Measurements from ENCODE around the gene HOXB8.

The HOXB8 gene

DNA sequence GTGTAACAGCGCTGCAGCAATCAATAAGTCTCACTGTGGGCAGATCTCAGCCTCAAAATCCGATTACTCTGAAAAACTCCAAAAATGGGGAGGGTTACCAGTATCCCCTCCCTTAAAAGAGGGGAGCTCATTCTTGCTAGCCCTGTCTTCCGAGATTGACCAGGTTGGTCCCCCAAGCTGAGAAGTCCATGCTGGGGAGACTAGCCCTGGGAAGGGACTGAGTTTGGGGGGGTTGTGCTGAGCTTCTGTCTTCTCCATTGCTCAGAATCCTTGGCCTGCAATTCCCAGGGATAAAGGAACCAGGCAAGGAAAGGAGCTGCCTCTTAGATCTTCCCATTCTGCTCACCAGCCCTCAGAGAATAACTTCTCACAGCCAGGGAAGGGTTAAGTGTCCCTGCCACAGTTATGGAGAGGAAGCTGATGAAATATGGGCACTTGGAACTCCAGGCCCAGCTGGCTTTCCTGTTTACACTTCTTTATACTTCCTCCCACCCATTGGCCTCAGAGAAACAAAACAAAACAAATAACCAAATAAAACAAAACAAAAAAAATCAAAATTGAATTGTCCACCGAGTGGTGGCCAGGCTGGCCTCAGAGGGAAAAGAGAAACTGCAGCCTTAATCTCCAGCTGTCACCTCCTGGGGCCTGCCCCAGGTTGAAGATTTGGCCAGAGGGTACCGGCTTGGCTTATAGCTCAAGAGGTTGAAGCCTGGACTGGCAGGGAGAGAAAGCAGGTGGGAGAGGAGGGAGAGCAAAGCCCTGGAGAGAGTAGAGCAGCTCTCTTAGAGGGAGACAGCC is 27.6 kb downstream of the HOXB8 start:
- Mint-ChIP-seq H3K4me1 (peaks cover 66% of the 10 kb centered on the region), H3K4me3 (peak overlapping the region; percentile 27), H3K27ac (no peak overlapping the region), H3K36me3 (no peaks in the 10 kb centered on the region), H3K27me3 (peaks cover 100% of the 10 kb centered on the region), H3K9me3 (no peaks in the 10 kb centered on the region)
- DNase-seq, result no peak
- CTCF ChIA-PET, result interaction anchor here (0.8 to 2.7 kb wide), 12 partner anchors 9 to 328 kb away, joined by 3 to 10 read pairs (median 4); no protein-coding TSS in a partner anchor

DNA sequence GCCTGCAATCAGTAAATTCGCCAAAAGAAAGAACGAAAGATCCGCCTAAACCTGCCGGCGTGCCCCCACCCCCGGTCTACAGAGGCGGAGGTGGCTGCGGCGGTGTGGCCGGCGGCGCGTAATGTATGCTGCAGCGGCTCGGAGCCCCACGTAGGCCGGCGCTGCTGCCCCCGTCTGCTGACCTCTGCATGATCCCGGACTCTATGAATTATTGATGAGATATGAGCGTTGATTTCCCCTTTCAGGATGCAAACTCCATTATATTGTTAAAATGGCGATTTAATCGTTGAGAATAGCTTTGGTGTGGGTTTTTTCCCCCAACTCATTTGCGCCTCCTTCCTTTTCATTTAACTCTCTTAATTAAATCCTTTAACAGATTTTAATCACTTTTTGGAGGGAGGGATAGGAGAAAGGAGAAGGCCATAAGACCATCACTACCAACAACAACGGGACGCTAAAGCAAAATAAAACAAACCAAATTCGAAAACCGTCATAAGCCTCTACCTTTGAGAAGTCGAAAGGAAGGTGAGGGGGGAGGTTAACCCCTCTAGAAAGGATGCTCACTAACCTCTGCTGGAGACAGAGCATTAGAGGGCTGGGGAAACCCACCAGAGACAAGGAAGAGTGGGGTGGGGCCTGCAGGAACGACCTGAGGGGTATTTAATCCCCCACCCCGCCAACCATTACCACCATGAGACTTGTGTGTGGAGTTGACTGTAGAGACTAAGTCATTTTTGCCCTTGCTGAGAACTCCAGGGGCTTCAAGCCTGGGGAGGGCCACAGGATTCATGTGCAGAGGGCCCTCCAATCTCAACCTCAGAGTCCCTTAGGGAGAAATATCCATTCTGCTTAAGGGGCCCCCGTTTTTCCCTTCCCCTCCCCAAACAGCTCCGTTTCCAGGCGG is 28.5 kb downstream of the HOXB8 start:
- Mint-ChIP-seq H3K4me3 (peak overlapping the region; percentile 79), H3K9me3 (no peaks in the 10 kb centered on the region), H3K4me1 (peaks cover 64% of the 10 kb centered on the region), H3K27me3 (peaks cover 100% of the 10 kb centered on the region), H3K36me3 (no peaks in the 10 kb centered on the region), H3K27ac (no peak overlapping the region)
- CTCF ChIA-PET, result interaction anchor here (0.7 to 2.7 kb wide), 6 partner anchors 14 to 292 kb away, joined by 3 to 10 read pairs (median 4); no protein-coding TSS in a partner anchor
- DNase-seq, result peak; percentile 53

DNA sequence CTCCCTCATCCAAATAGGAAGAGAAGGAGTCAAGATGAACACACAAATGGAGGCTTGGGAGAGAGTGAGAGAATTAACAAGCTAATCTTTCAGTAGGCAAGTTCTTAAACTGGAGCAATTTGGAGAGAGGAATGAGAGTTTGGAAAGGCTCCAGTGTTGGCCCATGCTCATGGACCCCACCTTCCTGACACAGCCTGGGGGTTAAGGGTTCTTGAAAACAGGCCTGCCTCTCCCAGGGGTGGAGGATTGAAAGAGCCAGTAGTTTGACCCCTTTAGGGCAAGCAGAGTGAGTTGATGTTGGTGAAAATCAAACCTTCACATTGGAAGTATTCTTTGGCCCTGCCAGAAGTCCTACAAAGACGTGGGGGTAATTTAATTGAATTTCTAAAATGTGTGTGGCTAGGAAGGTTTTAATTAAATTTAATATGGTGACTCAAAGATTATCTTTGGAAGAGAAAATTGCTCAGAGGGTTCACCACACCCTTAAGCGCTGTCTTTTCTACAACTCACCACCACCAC is 30.8 kb downstream of the HOXB8 start:
- CTCF ChIA-PET, result interaction anchor here (0.8 kb wide), 1 partner anchor 251 kb away, joined by 3 read pairs; no protein-coding TSS in a partner anchor
- Mint-ChIP-seq H3K27ac (no peak overlapping the region), H3K36me3 (peaks cover 3% of the 10 kb centered on the region), H3K27me3 (peaks cover 100% of the 10 kb centered on the region), H3K9me3 (no peaks in the 10 kb centered on the region), H3K4me1 (peaks cover 80% of the 10 kb centered on the region), H3K4me3 (peak overlapping the region; percentile 20)
- DNase-seq, result no peak

DNA sequence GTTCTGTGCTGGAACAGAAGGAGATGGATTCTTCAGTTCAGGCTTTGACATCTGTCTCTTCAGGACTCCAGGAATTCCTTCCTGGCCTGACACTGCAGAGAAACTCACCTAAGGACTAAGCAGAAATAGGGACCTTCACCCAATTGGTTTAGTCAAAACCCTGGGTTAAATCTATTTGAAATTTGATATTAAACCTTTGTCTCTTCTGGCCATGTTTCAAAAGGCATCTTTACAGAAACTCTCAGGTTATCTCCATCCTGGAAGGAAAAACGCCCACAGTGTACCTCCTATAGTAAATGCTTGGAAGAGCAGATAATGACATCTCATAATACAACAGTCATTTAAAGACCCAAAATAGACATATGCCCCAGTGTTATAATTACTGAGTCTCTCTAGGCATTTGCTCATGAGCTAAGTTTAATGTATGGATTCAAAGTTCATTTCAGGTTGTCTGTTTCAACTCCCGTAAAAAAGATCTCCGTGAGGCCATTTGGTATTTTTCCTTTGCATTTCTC is 31.3 kb downstream of the HOXB8 start:
- Mint-ChIP-seq H3K27ac (no peak overlapping the region), H3K27me3 (peaks cover 100% of the 10 kb centered on the region), H3K4me3 (no peak overlapping the region), H3K4me1 (peaks cover 85% of the 10 kb centered on the region), H3K9me3 (no peaks in the 10 kb centered on the region), H3K36me3 (peaks cover 7% of the 10 kb centered on the region)
- no peak for DNase-seq
- CTCF ChIA-PET, result interaction anchor here (0.8 to 1.6 kb wide), 3 partner anchors 236 to 504 kb away, joined by 3 read pairs; no protein-coding TSS in a partner anchor

DNA sequence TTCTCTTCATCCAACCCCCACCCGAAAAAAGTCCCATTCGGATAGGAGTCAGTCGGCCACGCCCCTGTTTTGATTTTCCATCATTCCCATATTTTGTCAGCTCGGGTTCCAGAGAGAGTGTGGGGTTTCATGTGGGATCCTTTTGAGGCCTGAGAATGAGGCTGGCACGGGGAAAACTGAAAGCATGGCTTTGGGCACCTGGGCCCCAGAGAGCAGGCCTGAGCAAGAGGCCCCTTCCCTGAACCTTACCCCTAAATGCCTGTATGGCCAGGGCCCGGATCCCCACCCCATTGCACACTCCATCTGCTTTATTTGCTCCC is 32.4 kb downstream of the HOXB8 start:
- Mint-ChIP-seq H3K9me3 (no peaks in the 10 kb centered on the region), H3K27me3 (peaks cover 98% of the 10 kb centered on the region), H3K36me3 (peaks cover 9% of the 10 kb centered on the region), H3K4me1 (peaks cover 84% of the 10 kb centered on the region), H3K27ac (no peak overlapping the region), H3K4me3 (peak overlapping the region; percentile 58)
- DNase-seq, result no peak
- CTCF ChIA-PET, result interaction anchor here (0.5 to 1.6 kb wide), 5 partner anchors 10 to 504 kb away, joined by 3 to 6 read pairs (median 3); no protein-coding TSS in a partner anchor

DNA sequence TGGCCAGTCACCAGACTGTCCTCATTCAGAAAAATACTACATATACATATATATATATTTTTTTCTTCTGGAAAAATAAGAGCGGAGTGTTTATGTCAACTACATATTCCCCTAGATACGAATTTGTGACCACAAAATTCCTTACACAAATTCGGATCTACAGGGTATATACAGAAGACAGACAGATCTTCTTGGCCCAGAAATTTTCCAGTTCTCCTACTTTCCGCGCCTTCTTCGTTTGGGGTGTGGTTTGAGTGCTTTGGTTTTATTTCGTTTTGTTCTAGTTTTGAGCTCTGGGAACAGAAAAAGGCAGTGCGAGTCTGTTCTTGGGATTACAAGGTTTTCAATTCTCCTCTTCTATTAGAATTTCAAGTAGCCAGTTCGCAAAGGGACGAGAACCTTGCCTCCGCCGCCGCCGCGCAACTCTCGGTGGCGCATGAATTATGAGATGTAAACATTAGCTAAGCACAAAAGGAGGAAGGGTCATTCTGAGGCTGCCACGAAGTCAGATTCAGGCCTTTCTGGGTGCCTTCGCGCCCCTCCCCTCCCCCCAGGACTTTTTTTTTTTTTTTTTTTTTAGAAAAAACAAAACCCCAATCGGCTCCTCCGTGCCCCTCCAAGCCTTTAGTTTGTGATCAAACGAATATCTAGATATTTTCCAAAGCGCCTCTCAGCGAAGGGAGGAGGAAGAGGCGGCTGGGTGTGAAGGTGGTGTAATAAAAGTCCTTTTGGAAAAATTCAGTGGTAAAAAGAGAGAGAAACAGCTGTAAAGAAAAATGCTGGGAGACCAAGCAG is 35.1 kb downstream of the HOXB8 start:
- Mint-ChIP-seq H3K4me1 (peaks cover 82% of the 10 kb centered on the region), H3K27me3 (peaks cover 92% of the 10 kb centered on the region), H3K4me3 (peak overlapping the region; percentile 92), H3K9me3 (no peaks in the 10 kb centered on the region), H3K27ac (no peak overlapping the region), H3K36me3 (peaks cover 17% of the 10 kb centered on the region)
- CTCF ChIA-PET, result interaction anchor here (0.8 to 1.0 kb wide), 2 partner anchors 15 to 88 kb away, joined by 3 to 6 read pairs; no protein-coding TSS in a partner anchor
- no peak for DNase-seq

DNA sequence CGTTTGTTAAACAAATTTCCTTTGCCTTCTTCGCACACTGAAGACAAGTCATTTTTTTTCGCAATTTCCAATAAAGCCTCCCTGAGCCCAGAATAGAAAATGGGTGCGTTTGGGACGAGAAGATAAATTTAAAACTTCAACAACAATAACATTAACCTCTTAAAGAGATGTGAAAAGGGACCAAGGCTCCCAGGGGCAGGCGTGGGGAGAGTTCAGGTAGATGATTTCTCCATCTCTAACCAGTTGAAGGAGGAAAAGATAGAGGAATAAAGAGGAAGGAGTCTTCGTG is 35.7 kb downstream of the HOXB8 start:
- Mint-ChIP-seq H3K4me1 (peaks cover 82% of the 10 kb centered on the region), H3K9me3 (no peaks in the 10 kb centered on the region), H3K36me3 (peaks cover 19% of the 10 kb centered on the region), H3K4me3 (peak overlapping the region; percentile 92), H3K27ac (no peak overlapping the region), H3K27me3 (peaks cover 88% of the 10 kb centered on the region)
- DNase-seq, result no peak
- CTCF ChIA-PET, result interaction anchor here (0.8 to 1.0 kb wide), 2 partner anchors 15 to 87 kb away, joined by 3 to 6 read pairs; no protein-coding TSS in a partner anchor

DNA sequence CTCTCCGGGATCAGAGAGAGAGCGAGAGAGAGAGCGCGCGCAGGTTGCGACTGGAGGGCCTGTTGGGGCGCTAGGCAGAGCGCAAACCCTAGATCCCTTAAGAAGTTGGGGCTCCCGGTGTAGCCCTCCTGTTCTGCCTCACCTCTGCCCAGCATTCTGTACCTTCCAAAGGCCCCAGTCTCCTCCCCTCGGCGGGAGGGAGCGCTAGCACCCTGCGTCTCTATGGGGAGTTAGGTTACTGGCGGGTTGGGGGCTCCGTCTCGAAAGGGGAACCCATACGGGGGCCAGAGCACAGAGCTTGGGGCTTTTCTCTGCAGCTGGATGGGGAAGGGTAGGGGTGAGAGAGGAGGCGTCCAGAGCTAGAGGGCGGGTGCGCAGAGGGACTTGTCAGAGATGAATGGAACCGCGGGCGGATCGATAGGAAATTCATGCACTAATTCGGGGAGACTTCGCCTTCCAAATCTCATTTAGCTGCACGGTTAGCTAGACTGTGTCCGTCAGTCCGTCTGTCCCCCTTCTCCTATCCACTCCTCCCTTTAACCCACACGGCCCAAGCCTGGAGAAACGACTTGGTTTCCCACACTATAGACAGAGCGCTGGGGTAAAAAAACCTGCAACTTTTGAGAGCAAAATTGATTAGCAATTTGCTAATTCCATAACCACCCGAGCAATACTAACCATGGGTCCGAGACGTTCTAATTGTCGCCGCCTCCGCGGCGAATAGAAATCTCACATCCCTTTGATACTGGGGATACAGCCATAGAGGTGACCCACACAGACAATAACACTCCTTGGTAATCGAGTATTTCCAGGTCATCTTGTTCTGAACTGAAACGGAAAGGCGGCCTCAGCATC is 36.2 kb downstream of the HOXB8 start:
- Mint-ChIP-seq H3K9me3 (no peaks in the 10 kb centered on the region), H3K27ac (peak overlapping the region; percentile 68), H3K36me3 (peaks cover 19% of the 10 kb centered on the region), H3K4me3 (peak overlapping the region; percentile 92), H3K4me1 (peaks cover 79% of the 10 kb centered on the region), H3K27me3 (peaks cover 88% of the 10 kb centered on the region)
- CTCF ChIA-PET, result interaction anchor here (0.8 kb wide), 1 partner anchor 233 kb away, joined by 3 read pairs; no protein-coding TSS in a partner anchor
- DNase-seq, result no peak

DNA sequence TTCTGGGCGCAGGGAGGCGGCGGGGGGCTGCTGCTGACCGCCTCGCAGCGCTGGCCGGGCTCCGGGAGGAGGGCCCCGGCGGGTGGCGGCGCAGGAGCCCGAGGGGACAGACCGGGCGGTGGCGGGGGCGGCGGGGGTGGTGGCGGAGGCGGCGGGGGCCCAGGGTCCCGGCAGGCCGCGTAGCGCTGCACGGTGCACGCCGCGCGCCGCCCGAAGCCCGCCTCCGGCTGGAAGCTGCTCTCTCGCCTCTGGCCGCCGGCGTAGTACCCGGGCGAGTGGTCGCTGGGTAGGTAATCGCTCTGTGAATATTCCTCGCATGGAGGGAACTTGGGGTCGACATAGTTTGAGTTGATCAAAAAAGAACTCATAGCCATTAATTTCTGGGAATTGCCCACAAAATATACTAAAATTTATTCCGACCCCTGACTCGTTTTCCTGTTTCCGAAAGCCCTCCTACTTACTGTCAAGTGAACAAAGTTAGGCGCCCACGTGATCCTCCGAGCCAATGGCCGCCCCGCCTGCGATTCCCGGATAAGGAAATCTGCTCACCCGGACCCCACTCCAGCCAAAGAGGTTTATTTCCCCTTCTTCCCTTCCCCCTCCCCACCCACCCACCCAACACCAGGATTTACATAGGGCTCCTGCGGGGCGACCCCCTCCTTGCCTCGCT is 37.0 kb downstream of the HOXB8 start, which contains the start of gene HOXB4:
Gene HOXB4, minus strand, starts transcription at position 405 of the 670 bp plus-strand sequence. Its CDS starts 31 bp downstream, at position 374.
- DNase-seq, result peak; percentile 86
- H3K27ac Mint-ChIP-seq, result peak within 1 kb of the TSS; percentile 68

DNA sequence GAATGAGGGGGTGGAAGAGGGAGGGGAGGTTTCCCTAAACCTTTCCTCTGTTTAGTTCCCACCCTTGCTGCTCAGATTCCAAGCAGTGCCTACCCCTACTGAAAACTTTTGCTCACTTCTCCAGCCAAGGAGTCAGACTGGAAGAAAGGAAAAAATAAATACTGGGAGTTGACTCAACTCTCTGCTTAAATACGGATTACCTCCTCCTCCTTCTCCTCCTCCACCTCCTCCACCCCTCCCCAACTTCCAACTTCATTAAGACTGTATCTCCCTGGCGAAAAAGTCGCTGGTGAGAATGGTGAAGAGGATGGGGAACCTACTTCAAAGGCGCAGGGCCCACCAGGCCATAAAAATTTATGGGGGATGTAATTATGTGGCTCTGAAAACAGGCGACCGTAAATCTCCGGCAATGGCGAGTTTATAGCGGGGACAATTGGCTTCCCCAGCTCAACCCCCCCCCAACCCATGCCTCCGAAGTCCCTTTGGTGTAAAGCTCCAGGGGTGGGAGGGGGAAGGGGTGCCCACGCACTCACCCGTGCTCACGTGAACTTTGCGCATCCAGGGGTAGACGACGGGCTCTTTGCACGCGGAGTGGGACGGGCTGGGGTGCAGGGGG is 37.7 kb downstream of the HOXB8 start:
- Mint-ChIP-seq H3K27me3 (peaks cover 74% of the 10 kb centered on the region), H3K36me3 (peaks cover 19% of the 10 kb centered on the region), H3K9me3 (no peaks in the 10 kb centered on the region), H3K4me3 (peak overlapping the region; percentile 84), H3K27ac (no peak overlapping the region), H3K4me1 (peaks cover 83% of the 10 kb centered on the region)
- DNase-seq, result peak; percentile 44
- CTCF ChIA-PET, result interaction anchor here (1.3 kb wide), 1 partner anchor 241 kb away, joined by 3 read pairs; no protein-coding TSS in a partner anchor

More for the DNA sequence above, 37.0 kb downstream of the HOXB8 start, which contains the start of gene HOXB4:
- CTCF ChIA-PET, result interaction anchor here (0.8 kb wide), 1 partner anchor 233 kb away, joined by 3 read pairs; no protein-coding TSS in a partner anchor
- Mint-ChIP-seq H3K36me3 (peaks cover 19% of the 10 kb centered on the region), H3K4me1 (peaks cover 85% of the 10 kb centered on the region), H3K9me3 (no peaks in the 10 kb centered on the region), H3K27me3 (peaks cover 80% of the 10 kb centered on the region), H3K4me3 (peak within 1 kb of the TSS; percentile 92)

DNA sequence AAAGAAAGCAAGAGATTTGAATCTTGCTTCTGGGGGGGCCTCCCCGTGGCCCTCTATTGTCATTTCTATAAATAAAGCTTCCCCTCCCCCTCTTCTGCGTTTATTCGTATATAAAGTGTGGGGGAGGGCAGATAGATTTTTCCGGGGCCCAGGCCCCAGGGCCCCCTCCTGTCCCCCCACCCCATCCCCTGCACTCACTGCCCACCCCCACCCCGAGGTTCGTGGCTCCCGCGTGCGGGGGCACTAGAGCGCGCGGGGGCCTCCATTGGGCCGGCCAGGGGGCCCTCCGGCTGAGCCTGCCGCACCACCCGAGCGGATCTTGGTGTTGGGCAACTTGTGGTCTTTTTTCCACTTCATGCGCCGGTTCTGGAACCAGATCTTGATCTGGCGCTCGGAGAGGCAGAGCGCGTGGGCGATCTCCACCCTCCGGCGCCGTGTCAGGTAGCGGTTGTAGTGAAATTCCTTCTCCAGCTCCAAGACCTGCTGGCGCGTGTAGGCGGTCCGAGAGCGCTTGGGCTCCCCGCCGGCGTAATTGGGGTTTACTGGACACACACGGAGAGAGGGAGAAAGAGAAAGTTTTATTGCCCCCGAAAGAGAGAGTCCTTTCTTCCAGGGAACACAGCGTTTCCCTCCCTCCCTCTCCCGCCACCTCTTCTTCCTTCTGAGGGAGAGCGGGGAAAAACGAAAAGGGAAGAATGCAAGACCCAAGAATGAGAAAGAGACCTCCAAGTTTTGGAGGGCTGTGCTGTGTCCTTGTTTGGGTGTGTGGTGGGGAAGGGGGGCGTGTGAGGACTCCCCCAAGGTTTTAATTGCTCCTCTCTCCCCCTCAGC is 38.4 kb downstream of the HOXB8 start:
- H3K27ac Mint-ChIP-seq, result peak overlapping the region; percentile 33
- H3K4me1 Mint-ChIP-seq, result peaks cover 79% of the 10 kb centered on the region
- H3K27me3 Mint-ChIP-seq, result peaks cover 66% of the 10 kb centered on the region
- no peak for DNase-seq
- peaks cover 20% of the 10 kb centered on the region for H3K36me3 Mint-ChIP-seq
- H3K4me3 Mint-ChIP-seq, result peak overlapping the region; percentile 84
- CTCF ChIA-PET, result interaction anchor here (0.6 to 1.3 kb wide), 4 partner anchors 84 to 1376 kb away, joined by 3 to 4 read pairs (median 3); no protein-coding TSS in a partner anchor
- no peaks in the 10 kb centered on the region for H3K9me3 Mint-ChIP-seq

Data from activated naive CD4-positive, alpha-beta T cell treated with anti-CD3 and anti-CD28 coated beads, Interleukin-2, amount 10 ng/mL, durations not matched to agents 7 days and 5 days (primary cell).